Measurements from ENCODE around the gene ATXN10.
A peak's percentile ranks its signal among the peaks of the same experiment; 100 is the strongest.
"Not testable (repeated sequence)": the region's sequence is repeated elsewhere in the genome, so short reads cannot be mapped to it uniquely, and the experiment has no call there.

The ATXN10 gene

DNA sequence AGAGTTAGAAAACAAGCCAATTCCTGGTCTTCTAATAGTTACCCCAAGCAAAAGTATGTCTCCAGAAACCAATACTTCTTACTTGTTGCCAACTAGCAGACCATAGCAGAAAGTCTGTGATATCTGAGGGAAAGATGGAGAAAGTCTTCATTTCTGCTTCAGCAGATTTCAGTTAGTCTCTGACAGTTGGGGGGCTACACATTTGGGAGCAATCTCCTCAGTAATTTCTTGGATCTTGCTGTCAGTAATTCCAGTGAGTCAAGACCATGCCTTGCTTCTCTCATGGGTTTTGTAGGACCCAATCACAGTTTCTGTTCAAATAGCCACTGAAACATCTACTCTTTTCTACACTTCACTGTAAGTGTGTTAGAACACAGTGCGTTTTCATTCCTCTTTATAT lies 118.8 kb downstream of the ATXN10 start:
- no peak for DNase-seq

- DNase-seq, result no peak
Observed at GRCh38 chr22:45793161-45793560, 121.5 kb downstream of the ATXN10 start.

GRCh38 chr22:45793892-45794291 lies 122.3 kb downstream of the ATXN10 start:
- no peak for DNase-seq

GRCh38 chr22:45796009-45796408 lies 124.4 kb downstream of the ATXN10 start:
- DNase-seq, result not testable (repeated sequence)

- no peak for DNase-seq
Observed at GRCh38 chr22:45799291-45799690, 127.7 kb downstream of the ATXN10 start.

DNA sequence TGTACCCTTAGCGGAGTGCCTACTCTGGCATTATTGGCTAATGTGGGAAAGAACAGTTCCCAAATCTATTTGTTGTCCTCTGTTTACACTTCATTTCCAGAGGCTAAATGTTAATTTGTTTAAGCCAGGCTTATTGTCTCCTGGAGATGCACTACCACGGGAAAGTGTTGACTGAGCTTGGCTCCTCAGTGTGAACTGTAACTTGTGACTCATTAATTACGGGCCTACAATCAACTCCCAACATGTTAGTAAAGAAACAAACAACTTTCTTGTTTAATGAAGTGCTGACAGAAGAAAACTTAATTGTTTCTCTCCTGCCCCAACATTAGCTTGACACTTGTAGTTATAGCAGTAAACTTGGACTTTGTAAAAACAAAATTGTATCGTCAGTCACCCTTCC lies 130.4 kb downstream of the ATXN10 start:
- no peak for DNase-seq

- DNase-seq, result no peak
Observed at GRCh38 chr22:45804319-45804985, 132.8 kb downstream of the ATXN10 start.

GRCh38 chr22:45804986-45805325 lies 133.3 kb downstream of the ATXN10 start:
- no peak for DNase-seq

DNA sequence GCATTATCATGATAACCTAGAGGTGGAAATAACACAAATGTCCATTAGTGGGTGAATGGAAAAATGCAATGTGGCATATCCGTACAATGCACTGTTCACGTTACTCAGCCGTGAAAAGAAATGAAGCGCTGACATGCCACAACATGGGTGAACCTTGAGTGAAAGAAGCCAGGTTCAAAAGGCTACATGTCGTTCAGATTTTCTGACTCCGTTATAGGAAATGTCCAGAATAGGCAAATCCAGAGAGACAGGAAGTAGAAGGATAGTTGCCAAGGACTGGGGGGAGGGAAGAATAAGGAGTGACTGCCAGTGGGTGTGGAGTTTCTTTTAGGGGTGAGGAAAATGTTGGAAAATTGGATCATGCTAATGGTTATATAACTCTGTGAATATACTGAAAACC lies 133.8 kb downstream of the ATXN10 start:
- no peak for DNase-seq

- no peak for DNase-seq
Observed at GRCh38 chr22:45807156-45807915, 135.7 kb downstream of the ATXN10 start.

- DNase-seq, result no peak
Observed at GRCh38 chr22:45812910-45813309, 141.3 kb downstream of the ATXN10 start.

DNA sequence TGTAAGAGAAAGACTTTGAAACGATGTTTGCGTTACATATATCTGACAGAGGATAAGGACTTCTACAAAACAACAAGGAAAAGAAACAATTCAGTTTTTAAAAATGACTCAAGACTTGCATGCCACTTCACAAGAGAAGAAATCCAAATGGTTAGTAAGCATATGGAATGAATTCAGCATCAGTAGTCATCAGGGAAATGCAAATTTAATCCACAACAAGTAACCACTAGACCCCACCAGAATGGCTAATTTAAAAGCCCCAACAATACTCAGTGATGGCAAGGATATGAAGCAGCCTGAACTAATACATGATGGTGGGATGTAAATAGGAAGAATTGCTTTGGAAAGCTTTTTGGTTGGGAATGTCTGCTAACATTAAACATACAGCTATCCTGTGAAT lies 142.6 kb downstream of the ATXN10 start:
- DNase-seq, result no peak

DNA sequence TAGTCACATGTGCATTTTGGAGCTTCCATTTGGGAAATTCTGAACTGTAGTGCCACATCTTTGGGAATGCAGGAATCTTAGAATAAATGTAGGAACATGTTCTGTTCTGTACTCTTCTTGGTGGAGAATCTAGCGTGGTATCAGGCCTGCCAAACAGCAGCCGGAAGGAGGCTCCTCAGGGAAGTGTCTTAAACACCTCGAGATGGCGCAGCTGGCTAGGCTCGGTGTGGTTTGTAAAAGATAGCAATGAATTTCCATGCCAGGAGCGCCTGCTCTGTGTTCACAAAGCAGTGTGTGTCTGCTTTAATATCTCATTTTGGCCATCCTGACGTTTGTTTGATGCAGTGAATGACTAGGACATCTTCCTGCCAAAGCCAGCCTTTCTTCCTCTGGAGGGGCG lies 145.1 kb downstream of the ATXN10 start:
- DNase-seq, result no peak

GRCh38 chr22:45817745-45818423 lies 146.2 kb downstream of the ATXN10 start:
- no peak for DNase-seq

DNA sequence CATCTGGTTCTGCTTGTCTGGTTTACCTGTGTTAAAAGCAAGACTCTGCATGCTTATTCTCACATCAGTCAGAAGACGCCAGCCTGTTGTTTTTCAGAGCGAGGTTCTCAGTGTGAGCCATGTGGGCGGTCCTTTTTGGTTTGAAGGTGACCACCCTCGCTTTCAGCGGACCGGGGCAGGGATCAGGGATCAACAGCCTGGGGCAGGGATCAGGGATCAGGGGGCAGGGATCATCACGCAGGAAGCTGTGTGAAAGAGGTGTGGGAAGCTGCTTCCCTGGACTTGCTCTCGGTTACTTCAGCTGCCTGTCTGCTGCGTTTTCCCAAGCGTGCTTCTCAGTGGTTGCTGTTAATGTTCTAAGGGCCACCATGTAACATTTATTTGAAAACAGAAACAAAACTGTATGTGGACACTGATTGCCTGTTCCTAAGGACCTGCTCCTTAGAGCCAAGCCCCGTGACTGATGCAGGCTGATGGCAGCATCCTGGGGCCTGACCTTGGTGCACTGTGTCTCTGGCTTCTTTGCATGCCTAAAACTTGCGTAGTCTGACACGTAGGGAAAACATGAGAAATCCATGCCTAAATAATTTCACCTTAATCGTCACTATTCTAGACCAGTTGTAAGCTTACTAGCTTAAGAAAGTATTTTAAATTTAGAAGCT lies 146.9 kb downstream of the ATXN10 start:
- DNase-seq, result no peak

DNA sequence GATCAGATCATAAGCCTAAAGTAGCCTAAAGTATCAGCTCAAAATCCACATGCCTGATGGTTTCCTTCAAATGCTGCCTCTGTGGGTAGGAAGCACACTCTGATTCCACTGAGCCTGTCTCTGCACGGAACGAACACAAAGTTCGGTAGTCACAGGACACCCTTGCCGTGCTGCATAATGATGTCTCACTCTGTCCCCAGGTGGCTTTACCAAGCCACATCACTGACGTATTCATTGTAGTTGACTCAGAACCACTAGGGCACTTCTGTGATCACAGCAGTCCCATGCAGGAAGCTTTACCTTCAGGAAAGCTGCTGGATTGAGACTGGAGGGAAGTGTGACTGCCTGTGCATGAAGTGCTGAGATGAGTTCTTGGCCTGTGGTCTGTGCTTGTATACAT lies 147.7 kb downstream of the ATXN10 start:
- no peak for DNase-seq

DNA sequence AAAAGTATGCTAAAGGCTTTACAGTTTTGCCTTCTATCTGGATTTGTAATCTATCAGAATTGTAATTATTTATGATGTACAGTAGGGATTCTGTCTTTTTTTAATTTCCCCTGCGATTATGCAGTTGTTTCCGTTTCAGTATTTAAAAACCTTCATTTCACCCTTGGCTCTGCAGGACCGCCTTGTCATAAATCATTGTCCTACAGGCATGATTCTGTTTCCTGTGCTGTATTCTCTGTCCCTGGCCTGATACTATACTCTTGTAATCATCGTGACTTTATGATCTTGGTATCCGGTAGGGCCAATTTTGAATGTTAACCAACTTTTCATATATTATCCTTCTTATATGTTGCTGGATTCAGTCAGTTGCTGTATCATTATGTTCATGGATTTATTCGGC lies 151.7 kb downstream of the ATXN10 start:
- DNase-seq, result no peak

GRCh38 chr22:45826520-45826919 lies 154.9 kb downstream of the ATXN10 start:
- no peak for DNase-seq

DNA sequence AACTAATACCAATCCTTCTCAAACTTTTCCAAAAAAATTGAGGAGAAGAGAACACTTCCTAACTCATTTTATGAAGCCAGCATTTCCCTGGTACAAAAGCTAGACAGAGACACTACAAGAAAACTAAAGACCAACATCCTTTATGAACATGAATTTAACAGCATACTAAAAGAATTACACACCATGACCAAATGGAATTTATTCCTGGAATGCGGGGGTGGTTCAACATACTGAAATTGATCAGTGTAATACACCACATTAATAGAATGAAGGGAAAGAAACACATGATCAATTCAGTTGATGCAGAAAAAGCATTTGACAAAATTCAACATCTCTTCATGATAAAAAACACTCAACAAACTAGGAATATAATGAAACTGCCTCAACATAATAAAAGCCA lies 157.2 kb downstream of the ATXN10 start:
- no peak for DNase-seq

DNA sequence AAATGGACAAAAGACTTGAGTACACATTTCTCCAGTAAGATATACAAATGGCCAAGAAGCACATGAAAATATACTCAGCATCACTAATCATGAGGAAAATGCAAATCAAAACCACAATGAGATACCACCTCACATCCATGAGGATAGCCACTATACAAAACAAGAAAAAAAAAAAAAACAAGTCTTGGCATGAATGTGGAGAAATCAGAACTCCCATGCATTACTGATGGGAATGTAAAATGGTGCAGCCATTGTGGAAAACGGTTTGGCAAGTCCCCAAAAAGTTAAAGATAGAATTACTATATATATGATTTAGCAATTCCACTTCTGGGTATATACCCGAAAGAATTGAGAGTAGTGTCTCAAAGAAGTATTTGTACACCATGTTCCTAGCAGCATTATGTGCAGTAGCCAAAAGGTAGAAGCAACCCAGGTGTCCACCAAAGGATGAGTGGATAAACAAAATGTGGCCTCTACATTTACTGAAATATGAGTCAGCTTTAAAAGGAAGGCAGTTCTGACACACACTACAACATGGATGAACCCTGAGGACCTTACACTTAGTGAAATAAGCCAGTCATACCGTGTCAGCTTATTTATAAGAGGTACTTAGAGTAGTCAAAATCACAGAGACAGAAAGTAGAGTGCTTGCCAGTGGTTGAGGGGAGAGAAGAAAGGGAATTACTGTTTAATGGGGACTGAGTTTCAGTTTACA lies 159.1 kb downstream of the ATXN10 start:
- peak; percentile 26 for DNase-seq

DNA sequence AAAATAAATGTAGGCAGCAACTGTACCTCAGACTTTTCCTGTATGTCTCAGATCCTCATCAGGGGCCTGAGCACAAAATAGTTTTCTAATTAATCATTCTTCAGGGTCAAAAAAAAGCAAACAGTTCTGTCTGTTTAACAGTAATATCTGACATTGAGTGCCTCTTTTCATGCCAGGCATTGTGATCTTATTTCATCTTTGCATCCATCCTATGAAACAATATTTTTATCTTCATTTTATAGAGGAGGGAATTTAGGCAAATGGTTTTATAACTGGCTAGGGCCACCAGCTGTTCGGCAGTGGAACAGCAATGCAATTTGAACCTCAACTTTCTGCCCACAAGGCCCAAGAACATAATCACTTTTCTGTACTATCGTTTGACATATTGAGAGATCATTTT lies 159.8 kb downstream of the ATXN10 start:
- DNase-seq, result no peak

DNA sequence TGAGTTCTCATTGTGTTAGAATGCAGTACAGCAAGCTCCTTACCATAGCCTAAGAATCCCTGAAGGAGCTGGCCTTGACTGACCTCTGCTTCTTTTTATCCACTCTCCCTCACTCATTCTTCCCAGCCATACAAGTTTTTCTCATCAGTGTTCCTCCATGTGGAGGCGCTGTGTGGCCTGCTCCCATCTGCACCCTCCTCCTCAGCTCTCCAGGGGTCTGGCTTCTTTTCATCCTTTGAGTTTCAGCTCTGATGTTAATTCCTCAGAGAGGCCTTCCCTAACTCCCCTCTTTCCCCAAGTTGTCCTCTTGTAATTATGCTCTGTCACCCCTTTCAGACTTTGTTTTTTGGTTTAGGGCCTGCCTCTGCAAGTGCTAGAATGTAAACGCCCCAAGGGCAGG lies 160.5 kb downstream of the ATXN10 start:
- DNase-seq, result no peak

GRCh38 chr22:45832959-45833580 lies 161.4 kb downstream of the ATXN10 start:
- DNase-seq, result no peak
